SU-DHL-6 (cell line): ENCODE results near the gene PRDM16.

Experiments
- H2AFZ ChIP-seq: fragments of 200-600 bp; sonication (generic); 2 replicates; pipeline ENCODE4 v1.6.1; 2014; ENCODE audit warnings: low read depth, mild to moderate bottlenecking, moderate library complexity, mixed read lengths, antibody characterized with exemption, low read length; ENCODE audit not compliant: severe bottlenecking
- H3F3A ChIP-seq: fragments of 200-600 bp; shearing (Covaris generic); 2 replicates; pipeline ENCODE4 v1.6.0; 2016; ENCODE audit warnings: antibody characterized with exemption, mild to moderate bottlenecking; ENCODE audit not compliant: insufficient read depth
- H3K27ac ChIP-seq: fragments of 200-600 bp; sonication (generic); 2 replicates; pipeline ENCODE4 v1.5.1; 2016; ENCODE audit warnings: low read depth, mild to moderate bottlenecking, low read length, moderate library complexity, mixed read lengths
- H3K27me3 ChIP-seq: fragments of 200-600 bp; sonication (generic), shearing (Covaris generic); 2 replicates; pipeline ENCODE4 v1.6.0; 2014; ENCODE audit warnings: mild to moderate bottlenecking, low read length
- H3K36me3 ChIP-seq: fragments of 200-600 bp; sonication (generic); 2 replicates; pipeline ENCODE4 v1.6.1; 2014; ENCODE audit warnings: mild to moderate bottlenecking, low read length, mixed read lengths
- H3K4me2 ChIP-seq: fragments of 300-600, 200-600 bp; shearing (Covaris generic), sonication (generic); 2 replicates; pipeline ENCODE4 v1.6.0; 2014; ENCODE audit warnings: low read length, low read depth, mild to moderate bottlenecking; ENCODE audit not compliant: poor library complexity, severe bottlenecking
- H3K4me3 ChIP-seq: fragments of 200-600 bp; sonication (generic); 2 replicates; pipeline ENCODE4 v1.5.1; 2014; ENCODE audit warnings: antibody characterized with exemption, low read length, mild to moderate bottlenecking, mixed read lengths; ENCODE audit not compliant: insufficient read depth, poor library complexity, severe bottlenecking
- H3K79me2 ChIP-seq: fragments of 200-600 bp; sonication (generic); 2 replicates; pipeline ENCODE4 v1.6.1; 2014; ENCODE audit warnings: mild to moderate bottlenecking, low read length, moderate library complexity; ENCODE audit not compliant: insufficient read depth
- H3K9ac ChIP-seq: fragments of 200-600 bp; sonication (generic); 2 replicates; pipeline ENCODE4 v1.7.0; 2014; ENCODE audit warnings: mild to moderate bottlenecking, low read length
- H3K9me2 ChIP-seq: fragments of 200-600 bp; sonication (generic); replicated peaks from 2 replicates; pipeline ENCODE4 v1.6.1; 2014; ENCODE audit warnings: low read length; ENCODE audit not compliant: insufficient read depth
- H3K9me3 ChIP-seq: fragments of 200-600 bp; sonication (generic); 2 replicates; pipeline ENCODE4 v1.6.1; 2014; ENCODE audit warnings: low read length, mixed read lengths; ENCODE audit not compliant: insufficient read depth
- H4K20me1 ChIP-seq: fragments of 200-600 bp; sonication (generic); 2 replicates; pipeline ENCODE4 v1.6.1; 2014; ENCODE audit warnings: low read depth, mild to moderate bottlenecking, antibody characterized with exemption, low read length, moderate library complexity, mixed read lengths
- CTCF ChIP-seq: fragments of 200-600 bp; sonication (generic); IDR thresholded peaks from one replicate; pipeline ENCODE4 v1.5.1; 2017; ENCODE audit warnings: antibody characterized with exemption, mild to moderate bottlenecking, low read length, moderate library complexity; ENCODE audit not compliant: insufficient read depth, poor library complexity, severe bottlenecking
- EZH2phosphoT487 ChIP-seq: fragments of 200-600 bp; sonication (generic), shearing (Covaris generic); conservative IDR thresholded peaks from 2 replicates; pipeline ENCODE4 v1.6.1; 2018; ENCODE audit warnings: mild to moderate bottlenecking, antibody characterized with exemption, low read length, moderate library complexity, mixed read lengths

The PRDM16 gene

GRCh38 chr1:3433076-3433475, 364.1 kb downstream of the PRDM16 start:
- Histone ChIP-seq H3K9me3 (no peaks in the 10 kb centered on the region), H3K27ac (no peak overlapping the region), H3K79me2 (no peaks in the 10 kb centered on the region), H3K4me2 (no peak overlapping the region), H2AFZ (no peak overlapping the region), H3K27me3 (no peaks in the 10 kb centered on the region), H4K20me1 (no peaks in the 10 kb centered on the region), H3K9me2 (no peaks in the 10 kb centered on the region), H3K36me3 (no peaks in the 10 kb centered on the region), H3K4me3 (no peak overlapping the region), H3K9ac (no peak overlapping the region), H3F3A (no peaks in the 10 kb centered on the region)
- TF ChIP-seq CTCF: no peak
- no peak for TF ChIP-seq EZH2phosphoT487

GRCh38 chr1:3433596-3434320, 364.8 kb downstream of the PRDM16 start:
- Histone ChIP-seq H3K79me2 (no peaks in the 10 kb centered on the region), H3K4me2 (no peak overlapping the region), H2AFZ (no peak overlapping the region), H3K4me3 (no peak overlapping the region), H3K9me2 (no peaks in the 10 kb centered on the region), H3F3A (no peaks in the 10 kb centered on the region), H3K27ac (no peak overlapping the region), H3K9ac (no peak overlapping the region), H3K36me3 (no peaks in the 10 kb centered on the region), H3K9me3 (no peaks in the 10 kb centered on the region), H4K20me1 (no peaks in the 10 kb centered on the region), H3K27me3 (no peaks in the 10 kb centered on the region)
- TF ChIP-seq CTCF (no peak), EZH2phosphoT487 (no peak)

GRCh38 chr1:3434406-3435110, 365.6 kb downstream of the PRDM16 start:
- H3K36me3 ChIP-seq: no peaks in the 10 kb centered on the region
- H3K27me3 ChIP-seq: no peaks in the 10 kb centered on the region
- H3K9me2 ChIP-seq: no peaks in the 10 kb centered on the region

More at GRCh38 chr1:3434406-3435110, 365.6 kb downstream of the PRDM16 start:
- Histone ChIP-seq H3K27ac (no peak overlapping the region), H3F3A (no peaks in the 10 kb centered on the region), H3K9ac (no peak overlapping the region), H3K79me2 (no peaks in the 10 kb centered on the region), H3K4me3 (no peak overlapping the region), H4K20me1 (no peaks in the 10 kb centered on the region), H3K4me2 (no peak overlapping the region), H3K9me3 (no peaks in the 10 kb centered on the region), H2AFZ (no peak overlapping the region)
- TF ChIP-seq EZH2phosphoT487 (no peak), CTCF (no peak)
